Ishikawa (cell line): ENCODE data around the gene LAMC3.

Experiments used
- CEBPB ChIP-seq: IDR thresholded peaks from 2 replicates; pipeline ENCODE4 v1.6.1; 2012
- CREB1 ChIP-seq: IDR thresholded peaks from 2 replicates; pipeline ENCODE4 v1.6.1; 2012; ENCODE audit warnings: low read depth
- EGR1 ChIP-seq: IDR thresholded peaks from 2 replicates; pipeline ENCODE4 v1.6.1; 2012
- EP300 ChIP-seq: IDR thresholded peaks from 2 replicates; pipeline ENCODE4 v1.6.1; 2012; ENCODE audit warnings: borderline replicate concordance
- FOXM1 ChIP-seq: IDR thresholded peaks from 2 replicates; pipeline ENCODE4 v1.6.1; 2012; ENCODE audit warnings: low read depth, borderline replicate concordance
- MAX ChIP-seq: IDR thresholded peaks from 2 replicates; pipeline ENCODE4 v1.6.1; 2012
- NFIC ChIP-seq: IDR thresholded peaks from 2 replicates; pipeline ENCODE4 v1.6.1; 2012
- RAD21 ChIP-seq: IDR thresholded peaks from 2 replicates; pipeline ENCODE4 v1.6.1; 2012; ENCODE audit warnings: low read depth
- REST ChIP-seq: IDR thresholded peaks from 2 replicates; pipeline ENCODE4 v1.6.1; 2012; ENCODE audit warnings: low read depth, mild to moderate bottlenecking
- TAF1 ChIP-seq: IDR thresholded peaks from 2 replicates; pipeline ENCODE4 v1.6.1; 2012; ENCODE audit warnings: low read depth, mild to moderate bottlenecking
- TCF12 ChIP-seq: IDR thresholded peaks from 2 replicates; pipeline ENCODE4 v1.6.1; 2012; ENCODE audit warnings: low read depth
- TEAD4 ChIP-seq: IDR thresholded peaks from 2 replicates; pipeline ENCODE4 v1.6.1; 2012
- USF1 ChIP-seq: IDR thresholded peaks from 2 replicates; pipeline ENCODE4 v1.6.1; 2012
- YY1 ChIP-seq: IDR thresholded peaks from 2 replicates; pipeline ENCODE4 v1.6.1; 2012; ENCODE audit warnings: low read depth
- ZBTB7A ChIP-seq: IDR thresholded peaks from 2 replicates; pipeline ENCODE4 v1.6.1; 2012; ENCODE audit warnings: low read depth

The LAMC3 gene

GRCh38 chr9:131140550-131140949 is 131.6 kb downstream of the LAMC3 start:
- TF ChIP-seq REST = no peak
- no peak for TF ChIP-seq TEAD4
- TF ChIP-seq MAX = no peak
- TF ChIP-seq CEBPB = no peak
- TF ChIP-seq USF1 = no peak
- TF ChIP-seq RAD21 = no peak
- no peak for TF ChIP-seq TAF1
- no peak for TF ChIP-seq EP300
- no peak for TF ChIP-seq NFIC
- TF ChIP-seq CREB1 = no peak
- TF ChIP-seq YY1 = no peak
- TF ChIP-seq EGR1 = no peak
- TF ChIP-seq TCF12 = no peak
- TF ChIP-seq ZBTB7A = no peak
- TF ChIP-seq FOXM1 = no peak

GRCh38 chr9:131142160-131142559 is 133.2 kb downstream of the LAMC3 start:
- TF ChIP-seq TCF12 (no peak), CEBPB (no peak), REST (no peak), RAD21 (no peak), YY1 (no peak), TEAD4 (no peak), MAX (no peak), FOXM1 (no peak), NFIC (no peak)
